Stimulated activated CD4-positive, alpha-beta T cell treated with anti-CD3 and anti-CD28 coated beads, Interleukin-2, amount 100 ng/mL, for 4 hours (primary cell): ENCODE results near the gene LORICRIN.

ENCODE experiments used
- DNase-seq: peaks from one replicate; pipeline ENCODE4 v3.0.0-alpha.2; 2020; ENCODE audit warnings: low read depth

The LORICRIN gene

GRCh38 chr1:153306303-153307220 lies 47.1 kb downstream of the LORICRIN start:
- DNase-seq, result no peak

GRCh38 chr1:153307221-153307600 lies 47.7 kb downstream of the LORICRIN start:
- DNase-seq, result no peak

- DNase-seq, result no peak
These were observed 49.1 kb downstream of the LORICRIN start for GRCh38 chr1:153308540-153308939.

- no peak for DNase-seq
These were observed 50.0 kb downstream of the LORICRIN start for GRCh38 chr1:153309441-153309840.

- DNase-seq, result no peak
These were observed 51.0 kb downstream of the LORICRIN start for GRCh38 chr1:153310526-153310925.
